BJ (cell line): Measurements from ENCODE around the gene TRAK1. TPM values are rescaled to one million over a fixed set of nuclear protein-coding genes. Genes with fewer than 3 reads are reported as not detected.

Experiments
- CTCF ChIA-PET: fragments of 350-600 bp; formaldehyde crosslinking; extraction: SDS; loops from one replicate; lab custom pipeline; 2021; ENCODE audit warnings: antibody characterized with exemption, inconsistent platforms; lab: Yijun Ruan, JAX
- POLR2A ChIA-PET: fragments of 300-600 bp; sonication (Branson Sonifier 250); formaldehyde crosslinking; extraction: SDS; loops from one replicate; lab custom pipeline; 2021; ENCODE audit warnings: antibody characterized with exemption; lab: Charles Lee
- DNase-seq: peaks from one replicate; pipeline ENCODE4 v3.0.0-alpha.2; 2011; ENCODE audit warnings: low read depth
- H3K27me3 ChIP-seq: 2 replicates; pipeline ENCODE4 v1.6.0; 2011; ENCODE audit warnings: low read length; ENCODE audit not compliant: control insufficient read depth, insufficient read depth
- H3K36me3 ChIP-seq: 2 replicates; pipeline ENCODE4 v1.5.1; 2011; ENCODE audit warnings: low read length; ENCODE audit not compliant: control insufficient read depth, insufficient read depth
- H3K4me3 ChIP-seq: 2 replicates; pipeline ENCODE4 v1.5.1; 2011; ENCODE audit warnings: low read depth, mild to moderate bottlenecking, control low read depth, low read length
- CTCF ChIP-seq: IDR thresholded peaks from 2 replicates; pipeline ENCODE4 v1.5.1; 2011; ENCODE audit warnings: low read depth, mild to moderate bottlenecking, control low read depth, inconsistent platforms, low read length, moderate library complexity; ENCODE audit not compliant: insufficient read depth
- polyA plus RNA-seq: library from polyadenylated mRNA; depleted of rRNA; stranded (reverse); fragments of >200 nt; gene quantifications from 2 replicates; pipeline ENCODE4 v1.2.3, GENCODE V29; 2011

Gene TRAK1
- polyA plus RNA-seq, 1 experiment, result 36.3 TPM

- Histone ChIP-seq H3K27me3 (no peaks in the 10 kb centered on the region), H3K36me3 (no peaks in the 10 kb centered on the region; the same call in 1 of the 2 replicates), H3K4me3 (no peak overlapping the region)
- CTCF ChIA-PET, result interaction anchor here (1.6 kb wide), 1 partner anchor 38 kb away, joined by 8 read pairs; no protein-coding TSS in a partner anchor
- no peak for TF ChIP-seq CTCF
- POLR2A ChIA-PET, result no interaction called here
- DNase-seq, result peak; percentile 81
These were observed 29.3 kb upstream of the TRAK1 start for GRCh38 chr3:42061713-42062380.

GRCh38 chr3:42062464-42062863 is 28.7 kb upstream of the TRAK1 start:
- no peak for TF ChIP-seq CTCF
- DNase-seq, result no peak
- no peaks in the 10 kb centered on the region for H3K27me3 ChIP-seq
- ChIA-PET POLR2A (no interaction called here), CTCF (no interaction called here)
- no peak overlapping the region for H3K4me3 ChIP-seq
- no peaks in the 10 kb centered on the region; the same call in 1 of the 2 replicates for H3K36me3 ChIP-seq

- no peak for TF ChIP-seq CTCF
- POLR2A ChIA-PET, result no interaction called here
- CTCF ChIA-PET, result interaction anchor here (0.8 to 0.9 kb wide), 2 partner anchors 9 to 37 kb away, joined by 4 read pairs; no protein-coding TSS in a partner anchor
- Histone ChIP-seq H3K27me3 (no peaks in the 10 kb centered on the region), H3K36me3 (no peaks in the 10 kb centered on the region), H3K4me3 (no peak overlapping the region)
- DNase-seq, result peak; percentile 90
These were observed 27.3 kb upstream of the TRAK1 start for GRCh38 chr3:42063888-42064287.

GRCh38 chr3:42066516-42067181 is 24.5 kb upstream of the TRAK1 start:
- TF ChIP-seq CTCF, result no peak
- ChIA-PET POLR2A (interaction anchor here (0.7 kb wide), 1 partner anchor 102 kb away, joined by 6 read pairs; no protein-coding TSS in a partner anchor), CTCF (interaction anchor here (0.6 to 1.5 kb wide), 6 partner anchors 13 to 951 kb away, joined by 3 to 10 read pairs (median 4); no protein-coding TSS in a partner anchor)
- no peak overlapping the region for H3K4me3 ChIP-seq
- no peaks in the 10 kb centered on the region for H3K27me3 ChIP-seq
- no peak for DNase-seq
- H3K36me3 ChIP-seq, result no peaks in the 10 kb centered on the region

- Histone ChIP-seq H3K36me3 (no peaks in the 10 kb centered on the region), H3K27me3 (no peaks in the 10 kb centered on the region), H3K4me3 (no peak overlapping the region)
- no peak for DNase-seq
- TF ChIP-seq CTCF, result no peak
- ChIA-PET CTCF (interaction anchor here (0.6 to 1.5 kb wide), 3 partner anchors 23 to 952 kb away, joined by 3 to 10 read pairs (median 4); no protein-coding TSS in a partner anchor), POLR2A (interaction anchor here (0.7 kb wide), 1 partner anchor 103 kb away, joined by 6 read pairs; no protein-coding TSS in a partner anchor)
These were observed 23.8 kb upstream of the TRAK1 start for GRCh38 chr3:42067326-42067725.
